Dedifferentiated amniotic fluid mesenchymal stem cell (primary cell): ENCODE data around the gene FRMPD4.

ENCODE experiments used
- DNase-seq: peaks from one replicate; pipeline ENCODE4 v3.0.0-alpha.2; 2016; ENCODE audit errors: extremely low spot score

FRMPD4 gene

DNA sequence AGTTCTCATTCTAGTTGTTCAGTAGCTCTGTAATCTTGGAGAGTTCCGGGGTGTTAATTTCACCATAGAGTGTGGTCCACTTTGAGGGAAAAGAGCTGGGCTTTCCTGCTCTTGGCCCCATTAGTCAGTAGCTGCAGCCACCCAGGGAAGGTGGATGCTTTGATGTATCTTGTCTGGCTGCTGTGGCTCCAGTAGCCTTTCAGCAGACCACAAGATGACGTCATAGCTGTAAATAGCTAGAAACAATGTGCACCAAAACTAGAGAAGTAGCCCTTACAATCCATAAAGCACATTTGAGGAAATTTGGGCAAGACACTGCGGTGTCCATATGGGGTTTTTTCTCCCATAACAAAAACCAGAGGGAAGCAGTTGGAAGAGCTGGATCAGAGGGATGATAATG, 620.0 kb downstream of the FRMPD4 start:
- no peak for DNase-seq

DNA sequence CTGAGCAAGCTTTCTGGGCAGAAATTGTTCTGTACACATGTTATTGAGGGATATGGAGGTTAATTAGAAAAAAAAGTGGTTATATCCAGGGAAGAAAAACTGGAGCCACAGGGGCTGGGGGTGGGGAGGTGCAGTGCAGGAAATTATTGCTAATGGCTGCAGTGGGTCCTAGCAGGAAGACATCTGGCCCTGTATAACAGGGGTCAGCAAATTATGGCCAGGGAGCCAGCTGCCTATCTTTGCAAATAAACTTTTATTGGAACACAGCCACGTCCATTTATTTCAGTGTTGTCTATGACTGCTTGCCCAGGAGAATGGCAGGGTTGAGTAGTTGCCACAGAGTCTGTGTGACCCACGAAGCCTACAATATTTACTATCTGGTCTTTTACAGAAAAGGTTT, 629.6 kb downstream of the FRMPD4 start:
- DNase-seq: no peak

DNA sequence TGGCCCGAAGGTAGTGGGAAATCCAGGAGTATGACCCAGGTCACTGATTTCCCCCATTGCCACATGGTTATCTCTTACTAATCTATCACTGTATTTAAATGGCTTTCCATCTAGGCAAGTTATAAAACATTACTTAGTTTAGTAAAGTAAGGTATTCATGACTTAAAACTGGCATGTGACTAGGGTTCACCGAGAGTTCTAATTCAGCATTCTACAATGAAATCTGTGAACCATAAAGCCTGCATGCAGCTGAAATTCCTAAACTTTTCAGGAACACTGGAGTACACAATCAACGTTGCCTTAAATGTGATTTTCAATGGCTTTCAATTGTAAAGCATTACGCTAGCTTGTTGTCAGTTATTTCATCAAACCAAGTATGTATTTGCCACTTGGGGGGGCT, 630.2 kb downstream of the FRMPD4 start:
- no peak for DNase-seq

DNA sequence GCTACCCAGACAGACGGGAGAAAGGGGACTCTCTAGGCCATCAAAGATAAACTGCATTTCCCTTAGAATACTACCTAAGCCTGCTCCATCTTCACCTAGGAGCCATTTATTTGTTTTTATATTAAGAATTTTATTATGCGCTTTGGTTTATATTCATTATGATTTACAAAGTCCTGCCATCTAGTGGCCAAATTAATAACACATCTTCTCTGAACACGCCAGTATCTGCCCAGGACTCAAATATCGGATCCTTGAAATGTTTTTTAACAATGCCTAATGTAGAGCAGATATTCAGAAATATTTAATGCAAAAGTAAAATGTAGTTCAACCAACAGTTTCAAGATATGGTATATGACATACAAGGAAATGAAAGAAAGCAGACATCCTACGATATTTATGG, 632.2 kb downstream of the FRMPD4 start:
- DNase-seq: no peak

DNA sequence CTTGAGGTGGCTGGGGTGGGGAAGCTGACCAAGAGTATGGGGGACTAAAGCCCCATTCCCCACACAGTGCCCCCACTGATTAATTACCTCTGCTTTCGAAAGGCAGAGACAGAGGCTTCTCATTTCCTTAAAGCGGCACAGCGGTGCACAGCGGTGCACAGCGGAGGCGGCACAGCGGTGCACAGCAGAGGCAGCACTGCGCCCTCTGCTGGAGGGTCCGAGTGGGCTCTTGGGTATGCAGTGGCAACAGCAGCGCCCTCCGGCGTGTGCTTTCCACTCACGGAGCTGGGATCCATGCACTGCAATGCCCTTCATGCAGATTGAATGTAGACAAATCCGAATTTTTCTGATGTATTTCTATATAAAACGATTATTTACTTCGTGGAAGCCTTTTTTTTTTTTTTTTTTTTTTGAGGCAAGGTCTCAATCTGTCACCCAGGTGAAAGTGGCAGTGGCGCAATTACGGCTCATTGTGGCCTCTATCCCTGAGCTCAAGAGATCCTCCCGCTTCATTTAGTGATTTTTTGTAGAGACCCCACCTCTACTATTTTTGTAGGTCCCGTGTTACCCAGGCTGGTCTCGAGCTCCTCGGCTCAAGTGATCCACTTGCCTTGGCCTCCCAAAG, 633.3 kb downstream of the FRMPD4 start:
- DNase-seq: no peak
